ENCODE data around the gene FOXO3B.
"Not testable (repeated sequence)": the region's sequence is repeated elsewhere in the genome, so short reads cannot be mapped to it uniquely, and the experiment has no call there.

Gene FOXO3B

GRCh38 chr17:18672395-18673227 lies 9.5 kb downstream of the FOXO3B start:
- H3K4me3 ChIP-seq (ENCODE audit: low read depth, low read length); DNase-seq (ENCODE audit: low read depth, low spot score); in situ Hi-C loops (cut with HindIII; ENCODE audit: low sequenced_read_pairs): not testable (repeated sequence)

- in situ Hi-C loops (cut with HindIII; ENCODE audit: low sequenced_read_pairs); H3K4me3 ChIP-seq (ENCODE audit: low read depth, low read length); DNase-seq (ENCODE audit: low read depth, low spot score): not testable (repeated sequence)
Observed at GRCh38 chr17:18668625-18669024, 13.5 kb downstream of the FOXO3B start.

GRCh38 chr17:18667535-18667934 lies 14.6 kb downstream of the FOXO3B start:
- in situ Hi-C loops (cut with HindIII; ENCODE audit: low sequenced_read_pairs); H3K4me3 ChIP-seq (ENCODE audit: low read depth, low read length); DNase-seq (ENCODE audit: low read depth, low spot score): not testable (repeated sequence)

GRCh38 chr17:18666326-18666725 lies 15.8 kb downstream of the FOXO3B start:
- H3K4me3 ChIP-seq (ENCODE audit: low read depth, low read length); in situ Hi-C loops (cut with HindIII; ENCODE audit: low sequenced_read_pairs); DNase-seq (ENCODE audit: low read depth, low spot score): not testable (repeated sequence)

GRCh38 chr17:18661924-18662624 lies 20.0 kb downstream of the FOXO3B start:
- in situ Hi-C loops (cut with HindIII; ENCODE audit: low sequenced_read_pairs); DNase-seq (ENCODE audit: low read depth, low spot score); H3K4me3 ChIP-seq (ENCODE audit: low read depth, low read length): not testable (repeated sequence)

- in situ Hi-C loops (cut with HindIII; ENCODE audit: low sequenced_read_pairs); DNase-seq (ENCODE audit: low read depth, low spot score); H3K4me3 ChIP-seq (ENCODE audit: low read depth, low read length): not testable (repeated sequence)
Observed at GRCh38 chr17:18650094-18650493, 32.0 kb downstream of the FOXO3B start.

- H3K4me3 ChIP-seq (ENCODE audit: low read depth, low read length); DNase-seq (ENCODE audit: low read depth, low spot score); in situ Hi-C loops (cut with HindIII; ENCODE audit: low sequenced_read_pairs): not testable (repeated sequence)
Observed at GRCh38 chr17:18644291-18644690, 37.8 kb downstream of the FOXO3B start, which contains the start of gene TBC1D28. TSS of gene TBC1D28 (minus strand) at chr17:18644391. CDS start at chr17:18641352, 3,039 bp downstream.

- in situ Hi-C loops (cut with HindIII; ENCODE audit: low sequenced_read_pairs); H3K4me3 ChIP-seq (ENCODE audit: low read depth, low read length); DNase-seq (ENCODE audit: low read depth, low spot score): not testable (repeated sequence)
Observed at GRCh38 chr17:18643124-18643523, 39.0 kb downstream of the FOXO3B start.

GRCh38 chr17:18638357-18638756 lies 43.8 kb downstream of the FOXO3B start:
- H3K4me3 ChIP-seq (ENCODE audit: low read depth, low read length); in situ Hi-C loops (cut with HindIII; ENCODE audit: low sequenced_read_pairs); DNase-seq (ENCODE audit: low read depth, low spot score): not testable (repeated sequence)

GRCh38 chr17:18636237-18636636 lies 45.9 kb downstream of the FOXO3B start:
- DNase-seq (ENCODE audit: low read depth, low spot score); H3K4me3 ChIP-seq (ENCODE audit: low read depth, low read length); in situ Hi-C loops (cut with HindIII; ENCODE audit: low sequenced_read_pairs): not testable (repeated sequence)
- peak; percentile 3 for TF ChIP-seq CTCF (IDR thresholded peaks at IDR 0.05; ENCODE audit: low read depth, low read length)

- not testable (repeated sequence) for DNase-seq (ENCODE audit: low read depth, low spot score)
Observed at GRCh38 chr17:18635773-18636172, 46.3 kb downstream of the FOXO3B start.

GRCh38 chr17:18634550-18635263 lies 47.4 kb downstream of the FOXO3B start:
- peak overlapping the region; percentile 17 for H3K4me3 ChIP-seq (ENCODE audit: low read depth, low read length)
- in situ Hi-C loops (cut with HindIII; ENCODE audit: low sequenced_read_pairs); DNase-seq (ENCODE audit: low read depth, low spot score): not testable (repeated sequence)

More at GRCh38 chr17:18635773-18636172, 46.3 kb downstream of the FOXO3B start:
- H3K4me3 ChIP-seq (ENCODE audit: low read depth, low read length); in situ Hi-C loops (cut with HindIII; ENCODE audit: low sequenced_read_pairs): not testable (repeated sequence)

Measured in astrocyte of the spinal cord (primary cell).